ENCODE results near the gene TRAM2. TPM values are rescaled to one million over a fixed set of nuclear protein-coding genes. Genes with fewer than 3 reads are reported as not detected.

The TRAM2 gene
- polyA plus RNA-seq, 4 donors: 2.7 to 66.0 (median 8.5) TPM

DNA sequence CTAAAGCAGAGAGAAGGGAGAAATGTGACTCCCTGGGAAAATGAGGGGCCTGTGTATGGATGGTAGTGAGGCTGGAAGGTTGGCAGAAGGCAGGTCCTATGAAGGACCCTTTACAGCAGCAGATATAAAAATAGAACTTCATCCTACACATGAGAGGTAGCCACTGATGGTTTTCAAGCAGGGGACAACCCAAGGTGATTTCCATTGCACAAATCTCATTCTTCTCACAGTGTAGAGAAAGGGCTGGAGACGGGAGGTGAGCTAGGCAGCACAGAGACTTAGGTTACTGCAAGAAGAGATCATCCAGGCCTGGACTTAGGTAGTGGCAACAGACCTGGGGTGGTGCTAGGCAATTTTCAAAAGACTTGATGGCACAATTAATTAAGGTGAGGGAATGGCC, 30.7 kb downstream of the TRAM2 start:
- 89 to 93% (median 89%) methylated on average over 1 of the region's 1 CpG for WGBS, 3 donors
- Histone ChIP-seq H3K4me1 (ENCODE audit: control insufficient read depth in 3 of 3, insufficient read depth in 2 of 3, low read depth in 1 of 3, low read length in 2 of 3) (peaks cover 18 to 54% (median 25%) of the 10 kb centered on the region in 3 donors), H3K9me3 (ENCODE audit: control insufficient read depth in 2 of 2, insufficient read depth in 1 of 2, low read depth in 1 of 2, low read length in 1 of 2) (no peaks in the 10 kb centered on the region), H3K27me3 (ENCODE audit: control insufficient read depth in 3 of 3, insufficient read depth in 3 of 3, low read length in 3 of 3) (no peaks in the 10 kb centered on the region), H3K4me3 (ENCODE audit: low read depth in 1 of 3, low read length in 3 of 3) (no peak overlapping the region), H3K36me3 (ENCODE audit: control insufficient read depth in 3 of 3, insufficient read depth in 2 of 3, low read depth in 1 of 3, low read length in 3 of 3) (peaks cover 0 to 18% (median 0%) of the 10 kb centered on the region in 3 donors), H3K27ac (ENCODE audit: low read depth in 1 of 3, low read length in 2 of 3) (no peak overlapping the region)
- no peak for FAIRE-seq
- DNase-seq: no peak

GRCh38 chr6:52545406-52546119, 31.3 kb downstream of the TRAM2 start:
- Histone ChIP-seq H3K27ac (ENCODE audit: low read depth in 1 of 3, low read length in 2 of 3) (peak overlapping the region in 1 of 3 donors; percentile 28), H3K36me3 (ENCODE audit: control insufficient read depth in 3 of 3, insufficient read depth in 2 of 3, low read depth in 1 of 3, low read length in 3 of 3) (peaks cover 0 to 18% (median 0%) of the 10 kb centered on the region in 3 donors), H3K9me3 (ENCODE audit: control insufficient read depth in 2 of 2, insufficient read depth in 1 of 2, low read depth in 1 of 2, low read length in 1 of 2) (no peaks in the 10 kb centered on the region), H3K4me3 (ENCODE audit: low read depth in 1 of 3, low read length in 3 of 3) (no peak overlapping the region), H3K27me3 (ENCODE audit: control insufficient read depth in 3 of 3, insufficient read depth in 3 of 3, low read length in 3 of 3) (no peaks in the 10 kb centered on the region), H3K4me1 (ENCODE audit: control insufficient read depth in 3 of 3, insufficient read depth in 2 of 3, low read depth in 1 of 3, low read length in 2 of 3) (peaks cover 15 to 48% (median 19%) of the 10 kb centered on the region in 3 donors)
- FAIRE-seq (no peak), DNase-seq (no peak)
- 88 to 92% (median 89%) methylated on average over 6 of the region's 6 CpGs for WGBS, 3 donors

- H3K27ac ChIP-seq (ENCODE audit: low read depth in 1 of 3, low read length in 2 of 3): peak overlapping the region in 1 of 3 donors; percentile 28
- peaks cover 14 to 41% (median 14%) of the 10 kb centered on the region in 3 donors for H3K4me1 ChIP-seq (ENCODE audit: control insufficient read depth in 3 of 3, insufficient read depth in 2 of 3, low read depth in 1 of 3, low read length in 2 of 3)
- FAIRE-seq (no peak), DNase-seq (no peak)
- H3K36me3 ChIP-seq (ENCODE audit: control insufficient read depth in 3 of 3, insufficient read depth in 2 of 3, low read depth in 1 of 3, low read length in 3 of 3): peaks cover 0 to 18% (median 0%) of the 10 kb centered on the region in 3 donors
- H3K4me3 ChIP-seq (ENCODE audit: low read depth in 1 of 3, low read length in 3 of 3): no peak overlapping the region
- WGBS, 3 donors: 84 to 88% (median 84%) methylated on average over 9 of the region's 9 CpGs
- H3K9me3 ChIP-seq (ENCODE audit: control insufficient read depth in 2 of 2, insufficient read depth in 1 of 2, low read depth in 1 of 2, low read length in 1 of 2): no peaks in the 10 kb centered on the region
- no peaks in the 10 kb centered on the region for H3K27me3 ChIP-seq (ENCODE audit: control insufficient read depth in 3 of 3, insufficient read depth in 3 of 3, low read length in 3 of 3)
Measured at GRCh38 chr6:52544602-52545405, 32.1 kb downstream of the TRAM2 start.

DNA sequence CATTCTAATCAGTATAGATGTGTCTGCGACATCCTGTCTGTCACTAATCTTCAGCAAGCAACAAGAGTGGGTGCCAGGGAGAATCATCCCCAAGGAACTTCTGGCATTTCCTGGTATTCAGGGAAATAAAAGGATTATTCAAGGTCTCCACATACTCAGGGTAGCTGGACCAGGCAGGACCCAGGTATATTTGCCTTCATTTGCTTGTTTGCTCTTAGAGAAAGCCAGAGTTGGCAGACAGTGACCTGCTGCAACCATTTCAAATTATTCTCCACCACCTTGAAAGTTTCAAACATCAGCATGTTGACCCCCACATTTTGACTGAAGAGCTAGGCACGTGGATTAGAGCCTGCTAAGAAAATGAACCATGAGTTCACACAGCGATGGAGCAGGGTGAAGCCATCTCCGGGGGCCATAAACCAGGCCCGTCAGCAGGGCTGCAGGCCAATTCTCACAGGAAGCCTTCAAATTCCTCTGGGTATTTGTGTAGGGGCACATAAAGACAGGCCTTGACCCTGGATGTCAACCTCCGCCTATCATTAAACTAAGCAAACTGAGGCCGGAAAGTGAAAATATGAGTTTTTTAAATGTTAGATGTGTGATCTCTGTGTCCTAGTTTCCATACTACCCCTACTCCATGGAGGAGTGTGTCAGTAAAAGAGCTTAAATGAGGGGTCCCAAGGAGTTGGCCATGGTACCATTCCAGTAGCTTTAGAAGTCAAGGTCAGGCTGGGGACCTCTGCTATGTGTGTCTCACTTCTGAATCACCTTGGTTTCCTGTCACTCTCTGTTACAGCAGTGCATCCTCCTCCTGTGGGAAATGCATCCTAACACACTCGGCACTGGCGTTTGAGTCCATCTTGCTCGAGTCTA, 32.9 kb downstream of the TRAM2 start:
- WGBS, 3 donors: 84 to 95% (median 91%) methylated on average over 10 of the region's 10 CpGs
- H3K4me3 ChIP-seq (ENCODE audit: low read depth in 1 of 3, low read length in 3 of 3): no peak overlapping the region
- no peaks in the 10 kb centered on the region for H3K9me3 ChIP-seq (ENCODE audit: control insufficient read depth in 2 of 2, insufficient read depth in 1 of 2, low read depth in 1 of 2, low read length in 1 of 2)
- peaks cover 0 to 19% (median 0%) of the 10 kb centered on the region in 3 donors for H3K36me3 ChIP-seq (ENCODE audit: control insufficient read depth in 3 of 3, insufficient read depth in 2 of 3, low read depth in 1 of 3, low read length in 3 of 3)
- DNase-seq: no peak
- peaks cover 10 to 37% (median 12%) of the 10 kb centered on the region in 3 donors for H3K4me1 ChIP-seq (ENCODE audit: control insufficient read depth in 3 of 3, insufficient read depth in 2 of 3, low read depth in 1 of 3, low read length in 2 of 3)
- H3K27ac ChIP-seq (ENCODE audit: low read depth in 1 of 3, low read length in 2 of 3): peak overlapping the region in 1 of 3 donors; percentile 1
- H3K27me3 ChIP-seq (ENCODE audit: control insufficient read depth in 3 of 3, insufficient read depth in 3 of 3, low read length in 3 of 3): no peaks in the 10 kb centered on the region
- no peak for FAIRE-seq

- Histone ChIP-seq H3K36me3 (ENCODE audit: control insufficient read depth in 3 of 3, insufficient read depth in 2 of 3, low read depth in 1 of 3, low read length in 3 of 3) (peaks cover 0 to 19% (median 0%) of the 10 kb centered on the region in 3 donors), H3K4me3 (ENCODE audit: low read depth in 1 of 3, low read length in 3 of 3) (no peak overlapping the region), H3K9me3 (ENCODE audit: control insufficient read depth in 2 of 2, insufficient read depth in 1 of 2, low read depth in 1 of 2, low read length in 1 of 2) (no peaks in the 10 kb centered on the region), H3K4me1 (ENCODE audit: control insufficient read depth in 3 of 3, insufficient read depth in 2 of 3, low read depth in 1 of 3, low read length in 2 of 3) (peaks cover 3 to 31% (median 13%) of the 10 kb centered on the region in 3 donors), H3K27me3 (ENCODE audit: control insufficient read depth in 3 of 3, insufficient read depth in 3 of 3, low read length in 3 of 3) (no peaks in the 10 kb centered on the region), H3K27ac (ENCODE audit: low read depth in 1 of 3, low read length in 2 of 3) (no peak overlapping the region)
- WGBS, 3 donors: 88 to 97% (median 90%) methylated on average over 1 of the region's 1 CpG
- DNase-seq (no peak), FAIRE-seq (no peak)
Measured at GRCh38 chr6:52543262-52543661, 33.6 kb downstream of the TRAM2 start.

GRCh38 chr6:52541135-52541534, 35.7 kb downstream of the TRAM2 start:
- H3K36me3 ChIP-seq (ENCODE audit: control insufficient read depth in 3 of 3, insufficient read depth in 2 of 3, low read depth in 1 of 3, low read length in 3 of 3): peaks cover 0 to 27% (median 0%) of the 10 kb centered on the region in 3 donors
- no peak for DNase-seq
- no peaks in the 10 kb centered on the region for H3K9me3 ChIP-seq (ENCODE audit: control insufficient read depth in 2 of 2, insufficient read depth in 1 of 2, low read depth in 1 of 2, low read length in 1 of 2)
- WGBS, 3 donors: 88 to 90% (median 89%) methylated on average over 6 of the region's 6 CpGs
- H3K4me3 ChIP-seq (ENCODE audit: low read depth in 1 of 3, low read length in 3 of 3): no peak overlapping the region
- H3K27ac ChIP-seq (ENCODE audit: low read depth in 1 of 3, low read length in 2 of 3): no peak overlapping the region
- peaks cover 0 to 16% (median 15%) of the 10 kb centered on the region in 3 donors for H3K4me1 ChIP-seq (ENCODE audit: control insufficient read depth in 3 of 3, insufficient read depth in 2 of 3, low read depth in 1 of 3, low read length in 2 of 3)
- no peak for FAIRE-seq
- no peaks in the 10 kb centered on the region for H3K27me3 ChIP-seq (ENCODE audit: control insufficient read depth in 3 of 3, insufficient read depth in 3 of 3, low read length in 3 of 3)

- Histone ChIP-seq H3K36me3 (ENCODE audit: control insufficient read depth in 3 of 3, insufficient read depth in 2 of 3, low read depth in 1 of 3, low read length in 3 of 3) (peaks cover 0 to 22% (median 0%) of the 10 kb centered on the region in 3 donors), H3K4me3 (ENCODE audit: low read depth in 1 of 3, low read length in 3 of 3) (no peak overlapping the region), H3K27me3 (ENCODE audit: control insufficient read depth in 3 of 3, insufficient read depth in 3 of 3, low read length in 3 of 3) (no peaks in the 10 kb centered on the region), H3K9me3 (ENCODE audit: control insufficient read depth in 2 of 2, insufficient read depth in 1 of 2, low read depth in 1 of 2, low read length in 1 of 2) (no peaks in the 10 kb centered on the region), H3K27ac (ENCODE audit: low read depth in 1 of 3, low read length in 2 of 3) (no peak overlapping the region), H3K4me1 (ENCODE audit: control insufficient read depth in 3 of 3, insufficient read depth in 2 of 3, low read depth in 1 of 3, low read length in 2 of 3) (peaks cover 0 to 15% (median 12%) of the 10 kb centered on the region in 3 donors)
- 79 to 85% (median 80%) methylated on average over 3 of the region's 3 CpGs for WGBS, 3 donors
- FAIRE-seq (no peak), DNase-seq (no peak)
Measured at GRCh38 chr6:52540286-52540902, 36.5 kb downstream of the TRAM2 start.
